IgD-negative memory B cell (primary cell): ENCODE measurements around the gene VGLL4. TPM values are rescaled to one million over a fixed set of nuclear protein-coding genes. Genes with fewer than 3 reads are reported as not detected.

Experiments
- H3K27ac Mint-ChIP-seq, 3 donors: one replicate each; pipeline ENCODE4 v1.8.0; 2020 to 2022; ENCODE audit warnings: mild to moderate bottlenecking in 3 of 3, mixed read lengths in 3 of 3, moderate library complexity in 1 of 3
- H3K27me3 Mint-ChIP-seq: one replicate; pipeline ENCODE4 v1.8.0; 2021; ENCODE audit warnings: mixed read lengths
- H3K36me3 Mint-ChIP-seq: one replicate; pipeline ENCODE4 v1.8.0; 2020; ENCODE audit warnings: mild to moderate bottlenecking, mixed read lengths
- H3K4me1 Mint-ChIP-seq, 3 donors: one replicate each; pipeline ENCODE4 v1.8.0; 2020 to 2022; ENCODE audit warnings: mixed read lengths in 3 of 3, mild to moderate bottlenecking in 1 of 3
- H3K4me3 Mint-ChIP-seq, 4 donors: one replicate each; pipeline ENCODE4 v1.8.0; 2020 to 2022; ENCODE audit warnings: mild to moderate bottlenecking in 4 of 4, mixed read lengths in 4 of 4, moderate library complexity in 3 of 4
- H3K9me3 Mint-ChIP-seq, 3 donors: one replicate each; pipeline ENCODE4 v1.8.0; 2020 to 2021; ENCODE audit warnings: mixed read lengths in 3 of 3, mild to moderate bottlenecking in 1 of 3
- polyA plus RNA-seq: library from polyadenylated mRNA; unstranded; fragments of 300-500 nt; fragmentation: Illumina TruSeq; gene quantifications from one replicate; pipeline ENCODE4 v1.2.3, GENCODE V29; 2021

VGLL4 gene
- polyA plus RNA-seq, 1 donor from 2014 or later = 28.6 TPM

- peaks cover 0 to 3% (median 0%) of the 10 kb centered on the region in 3 donors for H3K9me3 Mint-ChIP-seq
- H3K4me1 Mint-ChIP-seq = peaks cover 1 to 12% (median 12%) of the 10 kb centered on the region in 3 donors
Observed at GRCh38 chr3:11661827-11662226, 18.1 kb upstream of the VGLL4 start.

GRCh38 chr3:11661052-11661656 is 17.4 kb upstream of the VGLL4 start:
- H3K36me3 Mint-ChIP-seq = peaks cover 5% of the 10 kb centered on the region
- no peaks in the 10 kb centered on the region for H3K27me3 Mint-ChIP-seq
- no peak overlapping the region for H3K27ac Mint-ChIP-seq
- peaks cover 0 to 3% (median 0%) of the 10 kb centered on the region in 3 donors for H3K9me3 Mint-ChIP-seq
- peaks cover 3 to 13% (median 10%) of the 10 kb centered on the region in 3 donors for H3K4me1 Mint-ChIP-seq
- H3K4me3 Mint-ChIP-seq = no peak overlapping the region

More at GRCh38 chr3:11661827-11662226, 18.1 kb upstream of the VGLL4 start:
- no peak overlapping the region for H3K27ac Mint-ChIP-seq
- H3K27me3 Mint-ChIP-seq = no peaks in the 10 kb centered on the region
- H3K36me3 Mint-ChIP-seq = peaks cover 8% of the 10 kb centered on the region
- peak overlapping the region in 1 of 4 donors; percentile 24 for H3K4me3 Mint-ChIP-seq

- peaks cover 3% of the 10 kb centered on the region for H3K36me3 Mint-ChIP-seq
- peaks cover 0 to 2% (median 0%) of the 10 kb centered on the region in 3 donors for H3K9me3 Mint-ChIP-seq
- H3K27ac Mint-ChIP-seq = no peak overlapping the region
- peaks cover 10 to 19% (median 16%) of the 10 kb centered on the region in 3 donors for H3K4me1 Mint-ChIP-seq
- no peaks in the 10 kb centered on the region for H3K27me3 Mint-ChIP-seq
- H3K4me3 Mint-ChIP-seq = no peak overlapping the region
Observed at GRCh38 chr3:11660242-11660641, 16.5 kb upstream of the VGLL4 start.

GRCh38 chr3:11658180-11658579 is 14.5 kb upstream of the VGLL4 start:
- Mint-ChIP-seq H3K4me3 (no peak overlapping the region), H3K9me3 (peaks cover 0 to 2% (median 0%) of the 10 kb centered on the region in 3 donors)

GRCh38 chr3:11655196-11655928 is 11.6 kb upstream of the VGLL4 start:
- Mint-ChIP-seq H3K4me1 (peaks cover 10 to 20% (median 18%) of the 10 kb centered on the region in 3 donors), H3K27ac (peak overlapping the region in 1 of 3 donors; percentile 47), H3K9me3 (no peaks in the 10 kb centered on the region), H3K4me3 (no peak overlapping the region), H3K27me3 (no peaks in the 10 kb centered on the region), H3K36me3 (peaks cover 2% of the 10 kb centered on the region)

More at GRCh38 chr3:11658180-11658579, 14.5 kb upstream of the VGLL4 start:
- Mint-ChIP-seq H3K27me3 (no peaks in the 10 kb centered on the region), H3K27ac (no peak overlapping the region), H3K4me1 (peaks cover 10 to 22% (median 20%) of the 10 kb centered on the region in 3 donors), H3K36me3 (peaks cover 2% of the 10 kb centered on the region)

GRCh38 chr3:11654166-11654565 is 10.5 kb upstream of the VGLL4 start:
- Mint-ChIP-seq H3K27me3 (no peaks in the 10 kb centered on the region), H3K27ac (no peak overlapping the region)

GRCh38 chr3:11653298-11654055 is 9.8 kb upstream of the VGLL4 start:
- Mint-ChIP-seq H3K27me3 (no peaks in the 10 kb centered on the region), H3K4me1 (peaks cover 10 to 16% (median 13%) of the 10 kb centered on the region in 3 donors), H3K9me3 (no peaks in the 10 kb centered on the region), H3K4me3 (no peak overlapping the region), H3K36me3 (no peaks in the 10 kb centered on the region), H3K27ac (peak overlapping the region in 1 of 3 donors; percentile 42)

More at GRCh38 chr3:11654166-11654565, 10.5 kb upstream of the VGLL4 start:
- Mint-ChIP-seq H3K4me3 (no peak overlapping the region), H3K36me3 (no peaks in the 10 kb centered on the region), H3K4me1 (peaks cover 10 to 16% (median 14%) of the 10 kb centered on the region in 3 donors), H3K9me3 (no peaks in the 10 kb centered on the region)

GRCh38 chr3:11651900-11652299 is 8.2 kb upstream of the VGLL4 start:
- no peak overlapping the region for H3K27ac Mint-ChIP-seq
- H3K27me3 Mint-ChIP-seq = peaks cover 1% of the 10 kb centered on the region
- H3K4me1 Mint-ChIP-seq = peaks cover 10 to 13% (median 12%) of the 10 kb centered on the region in 3 donors
- H3K4me3 Mint-ChIP-seq = no peak overlapping the region
- no peaks in the 10 kb centered on the region for H3K36me3 Mint-ChIP-seq
- no peaks in the 10 kb centered on the region for H3K9me3 Mint-ChIP-seq

GRCh38 chr3:11651477-11651876 is 7.8 kb upstream of the VGLL4 start:
- H3K4me1 Mint-ChIP-seq = peaks cover 10 to 13% (median 10%) of the 10 kb centered on the region in 3 donors
- no peak overlapping the region for H3K4me3 Mint-ChIP-seq
- H3K27me3 Mint-ChIP-seq = peaks cover 1% of the 10 kb centered on the region
- no peaks in the 10 kb centered on the region for H3K9me3 Mint-ChIP-seq
- no peaks in the 10 kb centered on the region for H3K36me3 Mint-ChIP-seq
- H3K27ac Mint-ChIP-seq = no peak overlapping the region

GRCh38 chr3:11650391-11650790 is 6.7 kb upstream of the VGLL4 start:
- peaks cover 1% of the 10 kb centered on the region for H3K27me3 Mint-ChIP-seq
- H3K4me3 Mint-ChIP-seq = no peak overlapping the region
- no peaks in the 10 kb centered on the region for H3K9me3 Mint-ChIP-seq

GRCh38 chr3:11648735-11649134 is 5.0 kb upstream of the VGLL4 start:
- Mint-ChIP-seq H3K27ac (no peak overlapping the region), H3K9me3 (no peaks in the 10 kb centered on the region), H3K27me3 (peaks cover 1% of the 10 kb centered on the region), H3K4me3 (no peak overlapping the region), H3K36me3 (no peaks in the 10 kb centered on the region), H3K4me1 (peaks cover 2 to 7% (median 3%) of the 10 kb centered on the region in 3 donors)

More at GRCh38 chr3:11650391-11650790, 6.7 kb upstream of the VGLL4 start:
- Mint-ChIP-seq H3K36me3 (no peaks in the 10 kb centered on the region), H3K27ac (no peak overlapping the region), H3K4me1 (peaks cover 3 to 5% (median 5%) of the 10 kb centered on the region in 3 donors)

- Mint-ChIP-seq H3K9me3 (no peaks in the 10 kb centered on the region), H3K27ac (peak overlapping the region; percentile 72 to 91 (median 87)), H3K4me1 (peaks cover 17 to 27% (median 27%) of the 10 kb centered on the region in 3 donors), H3K27me3 (peaks cover 1% of the 10 kb centered on the region), H3K4me3 (peak overlapping the region; percentile 96 to 100 (median 98)), H3K36me3 (no peaks in the 10 kb centered on the region)
Observed at GRCh38 chr3:11643201-11643603, 513 bp downstream of the VGLL4 start.

- no peaks in the 10 kb centered on the region for H3K9me3 Mint-ChIP-seq
- H3K4me3 Mint-ChIP-seq = peak overlapping the region; percentile 96 to 100 (median 98)
- peak overlapping the region; percentile 72 to 91 (median 87) for H3K27ac Mint-ChIP-seq
- H3K27me3 Mint-ChIP-seq = peaks cover 1% of the 10 kb centered on the region
- H3K4me1 Mint-ChIP-seq = peaks cover 19 to 32% (median 28%) of the 10 kb centered on the region in 3 donors
- H3K36me3 Mint-ChIP-seq = no peaks in the 10 kb centered on the region
Observed at GRCh38 chr3:11642431-11643191, 1.1 kb downstream of the VGLL4 start.
